ENCODE results near the gene LRRC75A.
"Not testable (repeated sequence)": the region's sequence is repeated elsewhere in the genome, so short reads cannot be mapped to it uniquely, and the experiment has no call there.

The LRRC75A gene

DNA sequence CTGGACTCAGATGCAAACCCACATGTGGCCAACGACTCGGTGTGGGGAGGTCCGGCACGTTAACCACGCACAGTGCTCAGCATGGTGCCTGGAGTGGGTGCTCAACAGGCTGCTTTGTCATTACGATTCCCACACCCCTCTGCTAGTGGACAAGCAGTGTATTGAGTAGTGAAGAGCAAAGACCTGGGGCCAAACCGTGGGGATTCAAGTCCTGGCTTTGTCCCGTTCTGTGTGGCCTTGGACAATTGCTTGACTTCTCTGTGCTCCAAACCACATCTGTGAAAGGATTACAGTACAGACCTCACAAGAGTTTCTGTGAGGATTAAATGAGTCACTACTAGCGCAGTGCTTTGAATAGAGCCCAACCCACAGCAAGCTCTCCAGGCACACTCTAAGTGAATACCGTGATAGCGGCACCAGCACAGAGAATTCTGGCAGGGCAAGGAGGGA lies 42.8 kb downstream of the LRRC75A start:
- no peak for DNase-seq (ENCODE audit: low spot score)

GRCh38 chr17:16448490-16448889 lies 43.5 kb downstream of the LRRC75A start:
- DNase-seq (ENCODE audit: low spot score): no peak

- DNase-seq (ENCODE audit: low spot score): no peak
Measured at GRCh38 chr17:16447676-16448075, 44.3 kb downstream of the LRRC75A start.

DNA sequence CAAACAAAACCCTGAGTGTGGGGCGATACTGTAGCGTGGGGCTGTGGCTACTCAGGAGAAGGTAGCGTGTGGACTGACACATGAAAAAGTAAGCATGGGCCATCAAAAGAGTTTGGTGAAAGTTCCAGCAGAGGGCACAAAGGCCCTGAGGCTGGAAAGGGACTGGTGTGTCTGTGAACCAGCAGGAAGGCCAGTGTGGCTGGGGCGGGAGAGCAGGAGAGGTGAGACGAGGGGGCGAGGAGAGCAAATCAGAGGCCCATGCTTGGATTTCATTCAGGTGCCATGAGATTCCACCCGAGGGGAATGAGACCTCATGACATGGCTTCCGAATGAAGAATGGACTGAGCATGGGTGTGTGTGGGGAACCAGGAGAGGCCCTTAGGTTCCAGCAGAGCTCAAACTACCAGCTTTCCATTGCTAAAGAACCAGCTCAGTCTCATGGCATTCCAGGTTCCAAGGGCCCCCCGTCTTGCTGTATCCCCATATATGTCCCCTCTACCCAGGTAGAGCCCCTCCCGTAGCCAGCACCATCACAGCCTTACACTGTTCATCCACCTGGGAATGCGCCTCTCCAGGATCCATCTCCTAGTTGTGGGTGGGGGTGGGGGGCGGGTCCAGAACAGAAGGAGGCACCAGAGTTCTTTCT lies 45.5 kb downstream of the LRRC75A start:
- DNase-seq (ENCODE audit: low spot score): no peak

DNA sequence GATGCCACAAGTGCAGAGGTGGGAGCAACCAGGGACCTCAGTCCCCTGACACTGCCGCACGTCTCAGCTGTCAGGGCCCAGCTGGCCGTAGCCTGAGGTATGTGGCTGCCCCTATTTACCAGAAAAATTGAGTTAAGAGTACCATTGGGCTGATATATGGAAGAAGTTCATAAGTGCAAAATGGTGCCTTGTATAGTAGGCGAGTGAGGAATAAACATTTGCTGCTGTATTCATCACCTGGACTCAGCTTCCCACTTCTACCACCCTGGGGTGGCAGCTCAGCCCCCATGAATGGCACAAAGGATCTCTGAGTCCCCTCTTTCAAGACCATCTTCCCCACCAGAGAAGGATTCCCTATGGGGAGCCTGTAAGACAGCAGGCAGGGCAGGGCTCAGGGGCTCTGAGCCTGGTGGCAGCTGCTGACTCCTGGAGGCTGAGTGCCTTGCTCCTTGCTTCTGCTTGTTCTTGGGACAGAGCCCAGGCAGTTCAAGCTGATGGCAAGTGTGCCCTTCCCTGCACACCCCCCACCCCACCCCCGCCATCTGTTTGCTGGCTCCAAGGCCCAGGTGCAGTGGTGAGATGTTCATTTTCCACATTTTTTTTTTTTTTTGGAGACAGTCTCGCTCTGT lies 47.6 kb downstream of the LRRC75A start:
- no peak for DNase-seq (ENCODE audit: low spot score)

- no peak for DNase-seq (ENCODE audit: low spot score)
Measured at GRCh38 chr17:16443511-16444257, 48.3 kb downstream of the LRRC75A start.

DNA sequence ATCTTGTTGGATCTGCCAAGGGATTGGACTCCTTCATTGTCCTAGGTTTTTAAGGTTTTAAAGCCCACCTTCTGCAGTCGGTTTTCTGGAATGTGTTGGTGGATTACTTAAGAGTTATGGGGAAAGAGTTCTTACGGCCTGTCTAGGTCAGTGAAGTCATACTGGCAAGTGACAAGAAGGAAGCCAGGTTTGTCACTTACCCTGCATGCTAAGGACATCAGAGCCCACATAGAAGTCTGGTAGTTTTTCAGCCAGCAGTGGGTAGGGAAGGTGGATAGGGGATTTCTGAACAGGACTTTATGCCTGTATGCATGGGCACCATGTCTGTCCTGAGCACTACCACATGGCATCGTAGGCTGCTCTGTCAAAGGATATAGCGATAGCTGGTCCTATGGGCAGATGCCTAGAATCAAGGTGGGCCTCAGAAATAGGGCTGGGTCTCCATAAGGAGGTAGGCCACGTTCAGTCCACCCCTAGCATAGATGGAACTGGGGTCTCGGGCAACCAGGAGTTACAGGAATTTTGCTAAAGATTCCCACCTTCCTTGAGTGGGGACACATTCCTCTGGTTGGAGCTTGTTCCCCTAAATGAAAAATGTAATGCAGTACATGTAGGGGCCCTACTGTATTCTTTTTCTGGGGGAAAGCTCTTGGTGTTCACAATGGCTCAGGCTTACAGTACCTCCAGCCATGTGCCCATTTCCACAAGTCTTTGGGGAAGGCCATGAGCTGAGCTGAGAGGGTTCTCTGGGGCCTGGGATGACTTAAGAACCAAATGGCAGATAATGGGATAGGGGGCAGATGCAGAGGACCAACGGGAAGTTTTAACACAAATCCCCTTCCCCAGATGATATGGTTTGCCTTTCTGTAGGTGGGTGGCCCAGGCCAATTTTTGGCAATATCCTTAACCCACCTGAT lies 49.1 kb downstream of the LRRC75A start:
- no peak for DNase-seq (ENCODE audit: low spot score)

DNA sequence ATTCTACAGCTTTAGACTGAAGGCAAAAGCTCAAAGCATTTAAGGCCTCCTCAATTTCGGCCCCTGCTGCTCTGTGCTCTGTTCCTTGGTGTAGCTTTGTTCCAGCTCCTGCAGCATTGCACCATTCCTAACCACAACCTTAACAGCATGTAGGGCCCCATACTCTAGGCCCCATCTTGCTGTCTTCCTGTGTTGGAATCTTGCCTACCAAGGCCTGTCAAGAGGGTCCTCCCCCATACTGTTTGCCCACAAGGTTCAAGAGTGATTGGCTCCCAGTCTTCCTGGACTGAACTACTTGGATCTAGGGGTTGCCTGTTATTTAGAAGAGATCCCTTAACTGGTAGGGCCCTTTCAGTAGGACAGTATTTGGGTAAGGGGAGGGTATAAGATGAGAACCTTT lies 49.9 kb downstream of the LRRC75A start:
- no peak for DNase-seq (ENCODE audit: low spot score)

GRCh38 chr17:16440901-16441629 lies 50.9 kb downstream of the LRRC75A start:
- no peak for DNase-seq (ENCODE audit: low spot score)

DNA sequence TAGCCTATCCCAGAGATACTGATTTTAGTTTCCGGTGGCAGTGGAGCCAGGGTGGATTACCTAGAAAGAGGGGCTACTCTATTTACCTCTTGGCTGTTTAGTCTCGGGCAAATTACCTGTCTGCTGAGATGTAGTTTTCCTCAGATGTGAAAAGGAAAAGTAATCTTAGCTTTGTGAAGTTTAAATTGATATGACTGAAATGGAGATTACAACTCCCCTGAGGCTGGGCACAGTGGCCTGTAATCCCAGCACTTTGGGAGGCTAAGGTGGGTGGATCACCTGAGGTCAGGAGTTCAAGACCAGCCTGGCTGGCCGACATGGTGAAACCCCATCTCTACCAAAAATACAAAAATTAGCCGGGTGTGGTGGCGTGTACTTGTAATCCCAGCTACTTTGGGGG lies 51.6 kb downstream of the LRRC75A start:
- DNase-seq (ENCODE audit: low spot score): not testable (repeated sequence)

DNA sequence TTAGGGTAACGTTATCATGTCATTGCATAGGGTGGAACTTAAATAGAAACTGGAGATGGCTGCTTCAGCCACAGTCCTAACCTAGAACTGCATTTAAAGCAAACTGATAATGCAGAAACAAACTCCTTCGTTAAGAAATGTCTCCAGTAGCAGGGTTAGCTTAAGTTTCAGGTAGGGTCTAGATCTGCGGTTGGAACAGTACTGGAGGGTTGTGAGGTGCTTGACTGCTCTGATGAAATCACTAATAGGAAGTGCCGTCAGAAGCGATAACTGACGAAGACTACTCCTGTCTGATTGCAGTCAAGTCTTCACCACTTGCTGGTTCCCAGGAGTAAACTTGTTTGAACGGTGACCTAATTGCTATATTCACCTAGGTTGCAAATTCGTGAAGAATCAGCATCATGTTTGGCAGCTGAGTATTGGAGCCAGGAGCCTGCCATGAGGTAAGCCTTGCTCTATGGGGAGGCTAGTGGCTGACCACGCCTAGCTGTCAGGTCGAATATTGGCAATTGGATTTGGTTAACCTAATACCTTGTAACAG lies 52.1 kb downstream of the LRRC75A start:
- peak; percentile 36 for DNase-seq (ENCODE audit: low spot score)

- DNase-seq (ENCODE audit: low spot score): peak; percentile 21
Measured at GRCh38 chr17:16439303-16439791, 52.6 kb downstream of the LRRC75A start.

DNA sequence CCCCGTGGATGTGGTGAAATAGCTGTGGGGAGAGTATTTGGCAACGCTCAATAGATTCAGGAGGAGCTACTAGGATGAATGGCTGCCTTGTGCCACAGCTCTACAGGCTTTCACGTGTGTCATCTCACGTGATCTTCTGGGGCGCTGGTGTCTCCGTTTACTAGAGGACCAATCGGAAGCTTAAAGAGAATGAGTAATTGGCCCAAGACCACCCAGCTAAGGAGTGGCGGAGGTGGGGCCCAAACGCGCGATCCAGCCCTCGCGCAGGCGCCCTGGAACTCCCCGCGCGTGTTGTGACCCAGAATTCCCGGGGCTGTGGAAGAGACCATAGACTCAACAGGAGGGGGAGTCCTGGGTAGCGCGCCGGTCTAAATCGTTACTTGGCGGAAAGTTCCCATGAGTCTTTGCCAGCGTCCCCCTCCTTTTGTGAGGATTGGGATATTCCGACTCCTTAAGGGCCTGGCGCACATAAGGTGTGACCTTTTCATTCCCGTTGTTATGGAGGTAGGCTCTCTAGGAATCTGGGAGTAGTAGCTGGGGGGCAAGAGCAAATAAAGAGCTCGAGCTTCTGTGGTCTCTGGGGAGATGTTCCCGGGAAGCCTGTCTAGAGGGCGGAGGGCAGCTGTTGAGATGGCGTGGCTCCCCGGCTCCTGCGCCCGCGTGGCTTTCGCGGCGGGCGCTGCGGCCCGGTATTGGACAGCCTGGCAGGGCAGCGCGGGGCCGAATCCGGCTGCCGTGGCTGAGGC lies 53.3 kb downstream of the LRRC75A start:
- DNase-seq (ENCODE audit: low spot score): peak; percentile 98

DNA sequence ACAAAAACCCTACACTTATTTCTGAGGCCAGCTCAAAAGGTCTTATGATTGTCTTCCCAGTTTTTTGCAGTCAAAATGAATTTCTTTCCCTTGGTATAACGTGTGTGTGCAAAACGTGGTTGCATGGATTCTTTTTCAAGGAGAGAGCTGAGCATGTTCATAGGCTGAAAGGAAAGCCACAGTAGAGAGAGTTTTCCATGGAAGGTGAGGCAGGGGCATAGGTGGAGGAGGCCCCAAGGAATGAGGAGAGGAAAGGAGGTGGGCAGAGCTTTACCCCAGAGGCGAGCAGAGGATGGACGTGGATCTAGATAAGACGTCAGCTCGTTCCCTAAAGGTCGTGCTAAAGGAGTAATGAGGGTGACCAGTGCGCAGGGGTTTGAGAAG lies 53.8 kb downstream of the LRRC75A start:
- no peak for DNase-seq (ENCODE audit: low spot score)

GRCh38 chr17:16437083-16437482 lies 54.9 kb downstream of the LRRC75A start:
- no peak for DNase-seq (ENCODE audit: low spot score)

- no peak for DNase-seq (ENCODE audit: low spot score)
Measured at GRCh38 chr17:16435925-16436886, 55.8 kb downstream of the LRRC75A start.

DNA sequence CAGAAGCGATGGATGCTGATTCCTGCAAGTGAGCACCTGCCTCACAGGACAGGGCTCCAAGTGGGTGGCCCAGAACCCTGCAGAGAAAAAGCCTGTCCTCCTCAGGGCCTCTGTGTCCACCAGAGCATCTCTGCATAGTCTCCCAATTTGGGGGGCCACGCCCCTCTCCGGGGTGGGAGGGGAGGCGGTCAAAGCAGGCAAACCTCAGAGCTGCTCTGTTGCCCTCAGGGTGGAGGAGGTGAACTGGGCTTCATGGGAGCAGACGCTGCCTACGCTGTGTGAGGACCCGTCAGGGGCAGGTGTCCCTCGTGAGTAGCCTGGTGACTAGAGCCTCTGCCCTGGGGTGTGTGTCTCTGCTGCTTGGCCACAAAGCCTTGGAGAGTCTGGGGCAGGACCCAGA lies 57.3 kb downstream of the LRRC75A start:
- DNase-seq (ENCODE audit: low spot score): no peak

DNA sequence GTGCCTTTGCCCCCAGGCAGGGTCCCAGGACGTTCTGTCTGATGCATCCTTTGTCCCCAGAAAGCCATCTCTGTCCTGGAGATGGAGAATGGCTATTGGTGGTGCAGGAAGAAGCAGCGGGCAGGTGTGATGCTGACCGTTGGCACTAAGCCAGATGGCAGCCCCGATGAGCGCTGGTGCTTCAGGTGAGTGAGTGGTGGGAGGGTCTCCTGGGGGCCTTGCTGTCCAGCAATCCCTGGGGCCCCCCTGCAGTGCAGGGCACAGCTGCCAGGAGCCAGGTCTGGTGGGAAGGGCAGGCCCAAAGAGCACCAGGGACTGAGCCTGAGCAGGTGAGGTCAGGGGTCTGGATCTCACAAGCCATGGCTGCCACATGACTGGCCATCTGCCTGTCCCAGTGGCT lies 58.5 kb downstream of the LRRC75A start:
- no peak for DNase-seq (ENCODE audit: low spot score)

GRCh38 chr17:16432017-16432416 lies 60.0 kb downstream of the LRRC75A start:
- no peak for DNase-seq (ENCODE audit: low spot score)
